Activated CD4-positive, alpha-beta T cell treated with anti-CD3 and anti-CD28 coated beads, Interleukin-2, amount 50 U/mL, for 24 hours (primary cell): ENCODE results near the gene MEIOC.
"Not testable (repeated sequence)": the region's sequence is repeated elsewhere in the genome, so short reads cannot be mapped to it uniquely, and the experiment has no call there.

Source experiments
- DNase-seq, 2 donors: peaks; one replicate each; pipeline ENCODE4 v3.0.0-alpha.2; 2020; ENCODE audit warnings: low read depth in 1 of 2, low spot score in 1 of 2

Gene MEIOC

DNA sequence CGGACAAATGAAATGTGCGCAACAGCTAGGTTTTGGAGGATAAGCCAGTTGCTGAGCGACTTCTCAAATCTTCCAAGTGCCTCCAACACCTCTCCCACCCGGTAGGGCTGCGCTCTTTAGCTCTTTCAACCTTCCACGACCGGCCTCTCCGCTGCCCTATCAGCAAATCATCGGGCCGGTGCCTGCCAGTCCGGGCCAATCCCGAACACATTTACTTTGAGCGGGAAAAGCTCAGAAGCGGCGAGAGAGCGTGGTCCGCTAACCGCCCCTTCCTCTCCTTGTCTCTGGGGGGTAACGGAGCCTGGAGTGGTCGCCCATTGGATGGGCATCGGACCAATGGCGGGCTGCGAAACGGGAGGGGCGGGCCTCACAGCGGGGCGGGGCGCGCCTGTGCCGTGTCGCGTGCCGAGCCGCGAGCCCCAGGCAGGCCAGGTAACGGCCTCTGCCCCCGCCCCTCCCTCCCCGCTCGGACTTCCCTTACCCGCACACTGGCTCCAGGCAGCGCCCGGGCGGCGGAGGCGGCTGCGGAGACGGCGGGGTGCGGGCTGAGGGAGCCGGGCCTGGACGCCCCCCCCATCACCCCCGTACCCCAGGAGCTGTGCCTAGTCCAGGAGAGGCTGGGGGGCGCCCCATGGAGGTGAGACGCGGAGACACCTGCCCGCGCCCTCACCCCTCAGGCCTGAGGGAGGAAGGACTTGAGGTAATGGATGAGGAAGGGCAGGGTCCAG is at the start of gene MEIOC:
Gene MEIOC, plus strand, starts transcription at position 486 of the 728 bp plus-strand sequence. Its CDS starts 146 bp downstream, at position 632.
- peak; percentile 18 to 29 for DNase-seq

DNA sequence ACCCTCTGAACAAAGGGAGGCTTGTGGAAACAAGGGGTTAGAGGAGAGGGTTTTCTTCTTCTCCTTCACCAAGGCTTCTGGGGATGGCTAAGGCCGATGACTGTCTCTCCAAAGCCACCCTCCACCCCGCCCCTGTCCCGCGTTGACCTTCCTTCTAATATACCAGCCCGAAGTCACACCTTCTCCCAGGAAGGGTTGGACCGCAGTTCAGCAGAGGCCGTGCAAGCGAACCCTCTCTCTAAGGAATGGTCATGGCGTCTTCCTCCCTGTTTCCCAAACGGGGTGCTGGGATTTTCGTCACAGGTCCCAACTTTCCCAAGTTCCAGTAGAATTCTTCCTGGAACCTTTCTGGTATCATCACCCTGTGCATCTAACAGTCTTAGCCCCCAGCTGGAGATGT is 49.6 kb upstream of the MEIOC start:
- DNase-seq: no peak

DNA sequence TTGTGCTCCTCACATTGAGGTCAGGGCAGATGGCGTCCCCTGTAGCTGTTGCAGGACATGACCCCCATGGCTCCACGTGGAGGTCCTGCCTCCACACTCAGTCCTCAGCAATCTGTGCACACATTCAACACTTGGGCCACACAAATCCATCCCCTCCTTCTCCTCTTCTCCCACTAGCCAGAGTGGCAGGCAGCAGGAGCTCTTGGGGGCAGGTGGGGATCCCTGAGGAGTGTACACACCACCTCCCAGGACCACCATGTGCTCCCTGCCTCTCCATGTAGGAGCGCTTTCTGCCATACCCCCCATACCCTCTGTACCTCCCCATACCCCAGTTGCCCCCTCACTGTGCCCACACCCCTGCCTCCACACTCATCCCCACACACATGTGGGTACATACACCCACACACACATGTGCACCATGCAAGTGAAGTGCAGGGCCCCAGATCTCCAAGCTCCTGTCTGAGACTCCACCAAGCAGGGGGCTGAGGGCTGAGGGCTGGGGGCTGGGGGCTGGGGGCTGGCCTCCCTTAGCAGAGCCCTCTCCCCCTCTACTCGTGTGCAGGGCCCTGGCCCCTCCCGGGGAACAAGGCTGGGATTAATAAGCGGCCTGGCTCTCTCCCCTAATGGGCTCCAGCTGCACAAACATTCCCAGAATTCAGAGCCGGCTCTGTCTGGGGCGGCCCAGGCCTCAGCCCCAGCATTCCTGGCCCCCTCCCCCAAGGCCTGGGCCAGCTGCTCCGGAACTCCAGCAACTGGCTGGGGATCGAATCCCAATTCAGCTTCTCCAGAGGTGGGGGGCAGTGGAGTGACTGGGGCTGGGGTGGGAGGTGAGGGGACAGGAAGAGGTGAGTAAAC is 48.2 kb upstream of the MEIOC start:
- DNase-seq: no peak

DNA sequence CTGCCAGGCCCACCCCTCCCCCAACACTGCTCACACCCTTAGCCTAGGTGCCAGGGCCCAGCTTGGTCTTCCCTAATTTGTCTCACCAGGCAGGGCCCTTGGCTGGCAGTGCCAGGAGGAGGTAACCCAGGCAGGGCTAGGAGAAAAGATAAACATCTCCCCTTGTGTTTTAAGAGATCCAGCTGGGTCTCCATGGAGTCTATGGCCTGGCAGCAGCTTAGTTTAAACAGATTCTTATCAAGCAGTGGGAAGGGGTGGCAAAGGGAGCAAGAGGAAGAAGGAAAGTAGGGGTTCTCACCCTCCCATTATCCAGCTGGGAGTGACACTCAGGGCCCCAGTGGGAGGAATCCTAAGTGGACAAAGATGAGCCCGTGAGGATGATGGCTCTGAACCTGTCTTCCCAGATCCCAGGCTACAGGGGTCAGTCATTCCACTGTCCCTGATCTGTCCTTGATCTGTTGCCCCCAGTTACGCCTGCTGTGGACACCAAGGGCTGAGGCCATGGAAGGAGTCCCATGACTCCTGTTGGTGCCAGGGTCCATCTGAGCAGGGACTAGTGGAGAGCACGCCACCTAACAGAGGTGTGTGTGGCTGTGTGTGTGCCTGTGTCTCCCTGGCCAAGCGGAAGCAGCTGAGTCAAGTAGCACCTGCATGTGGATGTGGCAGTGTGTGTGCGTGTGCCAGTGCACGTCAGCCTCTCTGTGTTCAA is 47.4 kb upstream of the MEIOC start:
- no peak for DNase-seq

DNA sequence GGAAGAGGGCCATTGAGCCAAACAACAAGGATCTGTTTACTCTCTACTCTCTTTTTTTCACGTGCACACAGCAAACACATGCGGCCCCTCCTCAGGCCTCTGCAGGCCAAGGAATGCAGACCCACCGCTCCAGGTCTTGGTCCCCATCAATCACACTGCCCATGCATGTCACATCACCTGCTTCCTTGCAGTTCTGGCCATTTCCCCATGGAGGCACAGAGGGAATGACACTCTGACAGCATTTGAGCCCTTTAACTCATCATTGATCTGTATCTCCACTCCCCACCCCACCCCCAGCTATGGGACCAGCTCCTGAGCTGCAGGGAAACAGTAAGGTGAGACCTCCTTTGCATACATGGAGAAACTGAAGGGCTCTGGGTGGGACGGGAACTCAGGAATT is 45.9 kb upstream of the MEIOC start:
- no peak for DNase-seq

DNA sequence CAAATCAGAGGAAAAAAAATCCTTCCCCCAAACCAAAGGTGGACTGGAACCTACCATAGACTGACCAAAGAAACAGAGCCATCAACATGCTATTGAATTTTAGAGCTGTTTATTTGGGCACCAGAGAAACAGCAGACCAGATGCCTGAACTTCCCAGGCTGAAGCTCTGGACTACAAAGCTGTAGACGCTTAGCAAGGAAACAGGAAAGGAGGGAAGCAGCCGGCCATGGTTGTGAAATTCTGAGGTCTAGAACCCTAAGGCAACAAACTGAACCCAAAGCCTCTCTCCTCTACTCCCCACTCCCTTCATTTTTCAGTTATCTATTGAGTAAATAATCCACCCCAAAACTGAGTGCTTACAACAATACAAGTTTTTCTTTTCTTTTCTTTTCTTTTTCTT is 45.4 kb upstream of the MEIOC start:
- no peak for DNase-seq

DNA sequence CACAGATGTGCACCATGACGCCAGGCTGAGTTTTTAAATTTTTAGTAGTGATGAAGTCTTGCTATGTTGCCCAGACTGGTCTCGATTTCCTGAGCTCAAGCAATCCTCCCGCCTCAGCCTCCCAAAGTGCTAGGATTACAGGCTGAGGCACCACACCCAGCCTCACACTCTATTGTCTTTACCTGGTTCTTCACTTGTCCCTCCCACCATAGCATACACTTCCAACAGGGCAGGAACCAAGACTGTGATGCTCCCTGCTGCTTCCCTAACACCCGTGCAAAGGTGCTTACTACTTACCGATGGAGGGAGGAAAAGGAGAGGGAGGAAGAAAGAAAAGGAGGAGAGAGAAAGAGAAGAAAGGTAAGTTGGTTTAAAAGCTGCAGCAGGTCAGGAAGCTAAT is 41.4 kb upstream of the MEIOC start:
- no peak for DNase-seq

DNA sequence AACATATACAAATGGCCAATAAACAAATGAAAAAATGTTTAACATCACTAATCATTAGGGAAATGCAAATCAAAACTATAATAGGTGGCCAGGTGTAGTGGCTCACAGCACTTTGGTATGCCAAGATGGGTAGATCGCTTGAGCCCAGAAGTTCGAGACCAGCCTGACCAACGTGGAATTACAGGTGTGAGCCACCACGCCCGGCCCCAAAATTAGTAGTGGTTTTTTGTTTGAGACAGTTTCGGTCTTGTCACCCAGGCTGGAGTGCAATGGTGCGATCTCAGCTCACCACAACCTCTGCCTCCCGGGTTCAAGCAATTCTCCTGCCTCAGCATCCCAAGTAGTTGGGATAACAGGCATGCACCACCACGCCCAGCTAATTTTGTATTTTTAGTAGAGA is 37.6 kb upstream of the MEIOC start:
- DNase-seq: not testable (repeated sequence)

DNA sequence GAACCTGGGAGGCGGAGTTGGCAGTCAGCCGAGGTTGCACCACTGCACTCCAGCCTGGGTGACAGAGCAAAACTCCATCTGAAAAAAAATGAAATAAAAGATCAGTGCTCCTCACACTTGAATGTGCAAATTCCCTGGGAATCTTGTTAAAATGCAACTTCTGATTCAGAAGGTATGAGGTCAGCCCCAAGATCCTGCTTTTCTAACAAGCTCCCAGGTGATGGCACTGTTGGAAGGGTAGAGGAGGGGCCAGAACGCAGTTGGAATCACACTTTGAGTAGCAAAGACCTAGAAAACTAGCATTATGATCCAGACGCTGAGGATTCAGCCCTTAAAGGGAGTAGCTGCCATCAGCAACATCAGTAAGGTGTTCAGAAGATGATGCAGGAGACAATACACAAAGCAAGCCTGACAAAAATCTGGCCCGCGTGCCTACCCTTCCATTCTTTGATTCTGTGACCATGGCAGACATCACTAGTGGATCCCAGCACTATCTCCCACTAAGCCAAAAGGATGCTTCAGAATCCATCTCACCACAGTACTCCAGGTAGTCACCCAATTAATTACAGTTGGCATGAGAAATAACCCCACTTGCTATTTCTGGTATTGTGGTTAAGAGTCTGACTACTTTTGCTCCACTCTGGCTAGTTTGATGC is 33.1 kb upstream of the MEIOC start:
- DNase-seq: no peak

DNA sequence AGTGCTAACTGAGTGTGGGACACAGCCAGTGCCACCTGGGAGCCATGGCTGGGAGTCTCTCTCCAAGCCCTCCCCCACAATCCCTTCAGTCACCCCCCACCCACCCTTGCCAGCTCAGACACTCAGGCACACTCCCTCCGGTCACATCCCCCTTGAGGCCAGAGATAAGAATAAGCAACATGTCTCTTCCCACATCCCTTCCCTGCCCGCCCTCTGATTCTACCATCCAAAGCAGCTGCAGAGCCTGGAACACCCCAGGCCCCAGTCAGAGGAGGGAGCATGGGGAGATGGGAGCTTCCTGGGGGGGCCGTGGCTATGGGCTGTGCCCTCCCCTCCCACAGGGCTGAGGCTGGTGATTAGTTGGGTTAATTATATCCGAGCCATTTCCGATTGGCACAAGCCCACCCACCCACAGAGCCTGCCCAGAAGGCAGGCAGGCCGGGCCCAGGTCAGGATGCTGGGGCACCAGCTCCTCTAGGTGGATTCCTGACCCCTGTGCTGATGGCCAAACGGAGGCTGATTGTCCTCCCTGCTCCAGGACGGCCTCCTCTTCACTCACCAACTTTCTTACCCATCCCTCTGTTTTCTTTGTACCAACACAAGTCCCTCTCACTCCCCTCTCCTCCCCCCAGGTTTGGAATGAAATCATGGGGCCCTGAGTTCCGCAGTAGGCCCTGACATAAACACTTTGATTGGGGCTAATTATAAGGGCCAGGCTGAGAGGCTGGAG is 28.6 kb upstream of the MEIOC start:
- DNase-seq: no peak

DNA sequence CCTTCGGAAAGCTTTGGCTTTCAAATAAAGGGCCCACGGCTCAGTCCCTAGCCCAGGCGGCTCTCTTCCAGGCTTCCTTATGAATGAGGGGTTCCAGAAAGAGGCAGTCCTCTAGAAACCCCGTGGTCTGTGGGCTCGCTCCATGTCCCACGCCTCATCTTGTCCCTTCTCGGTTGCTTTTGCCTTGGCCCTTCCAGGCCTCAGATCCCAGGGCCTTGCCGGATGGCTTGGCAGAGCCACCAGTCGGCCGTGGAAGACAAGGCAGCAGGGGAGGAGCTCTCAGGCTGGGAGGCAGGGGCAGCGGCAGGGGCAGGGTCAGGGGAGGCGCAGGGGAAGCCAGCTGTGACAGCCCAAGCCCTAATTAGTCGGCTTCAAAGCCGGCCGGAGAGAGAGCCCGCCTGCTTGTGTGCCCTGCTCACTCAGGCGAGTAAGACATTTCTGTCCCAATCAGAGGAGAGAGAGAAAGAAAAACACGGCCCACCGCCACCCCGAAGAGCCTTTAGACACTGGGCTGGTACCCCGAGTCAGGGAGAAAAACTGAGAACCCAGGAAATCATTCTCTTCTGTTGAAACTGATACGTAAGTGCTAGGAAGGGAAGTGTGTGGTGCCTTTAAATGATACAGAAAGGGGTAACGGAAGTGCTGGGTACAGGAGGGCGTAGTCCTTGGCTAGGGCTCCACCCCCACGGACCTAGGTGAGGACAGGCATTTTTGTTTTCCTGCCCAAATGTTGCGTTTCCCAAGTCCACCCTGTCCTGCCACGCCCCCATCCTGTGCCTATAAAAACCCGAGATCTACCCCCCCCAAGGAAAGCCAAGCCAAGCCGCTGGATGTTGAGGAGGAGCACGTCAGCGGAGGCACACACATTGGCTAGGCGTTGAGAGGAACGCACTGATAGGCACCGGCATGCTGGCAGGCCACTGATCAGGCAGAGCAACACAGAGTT is 27.8 kb upstream of the MEIOC start:
- no peak for DNase-seq

DNA sequence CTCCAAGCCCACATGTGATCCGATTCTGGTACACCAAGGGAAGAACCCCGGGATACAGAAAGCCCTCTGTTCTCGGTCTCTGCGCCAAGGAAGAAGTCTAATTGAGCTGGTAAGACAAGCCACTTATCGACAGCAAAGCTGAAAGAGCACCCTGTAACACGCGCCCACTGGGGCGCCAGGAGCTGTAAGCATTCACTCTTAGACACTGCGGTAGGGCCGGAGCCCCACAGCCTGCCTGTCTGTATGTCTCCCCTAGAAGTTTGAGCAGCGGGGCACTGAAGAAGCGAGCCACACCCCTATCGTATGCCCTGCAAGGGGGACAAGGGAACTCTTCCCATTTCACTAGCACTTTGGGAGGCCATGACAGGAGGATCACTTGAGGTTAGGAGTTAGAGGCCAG is 27.0 kb upstream of the MEIOC start:
- DNase-seq: no peak

DNA sequence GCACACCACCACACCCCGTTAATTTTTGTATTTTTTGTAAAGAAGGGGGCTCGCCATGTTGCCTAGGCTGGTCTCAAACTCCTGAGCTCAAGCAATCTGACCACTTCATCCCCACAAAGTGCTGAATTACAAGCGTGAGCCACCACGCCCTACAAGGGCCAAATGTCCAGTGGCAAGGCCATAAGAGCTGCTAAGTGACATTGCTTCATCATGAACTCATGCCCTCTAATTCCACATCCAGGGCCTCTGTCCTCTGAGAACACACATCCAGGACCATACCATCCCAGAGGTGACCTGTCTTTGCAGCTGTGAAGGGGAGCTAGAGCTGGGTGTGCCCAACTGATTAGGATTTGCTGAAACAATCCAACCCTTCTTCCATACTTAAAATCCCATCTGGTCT is 25.6 kb upstream of the MEIOC start:
- no peak for DNase-seq

DNA sequence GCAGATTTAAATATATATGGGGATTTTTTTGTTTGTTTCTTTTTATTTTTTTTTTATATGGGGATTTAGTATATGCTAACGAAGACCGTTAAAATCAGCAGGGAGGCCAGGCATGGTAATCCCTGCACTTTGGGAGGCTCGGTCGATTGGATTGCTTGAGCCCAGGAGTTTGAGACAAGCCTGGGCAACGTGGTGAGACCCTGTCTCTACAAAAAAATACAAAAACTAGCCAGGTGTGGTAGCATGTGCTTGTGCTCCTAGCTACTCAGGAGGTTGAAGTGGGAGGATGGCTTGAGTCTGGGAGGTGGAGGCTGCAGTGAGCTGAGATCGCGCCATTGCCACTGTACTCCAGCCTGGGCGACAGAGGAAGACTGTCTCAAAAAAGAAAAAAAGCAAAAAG is 22.3 kb upstream of the MEIOC start:
- no peak for DNase-seq

DNA sequence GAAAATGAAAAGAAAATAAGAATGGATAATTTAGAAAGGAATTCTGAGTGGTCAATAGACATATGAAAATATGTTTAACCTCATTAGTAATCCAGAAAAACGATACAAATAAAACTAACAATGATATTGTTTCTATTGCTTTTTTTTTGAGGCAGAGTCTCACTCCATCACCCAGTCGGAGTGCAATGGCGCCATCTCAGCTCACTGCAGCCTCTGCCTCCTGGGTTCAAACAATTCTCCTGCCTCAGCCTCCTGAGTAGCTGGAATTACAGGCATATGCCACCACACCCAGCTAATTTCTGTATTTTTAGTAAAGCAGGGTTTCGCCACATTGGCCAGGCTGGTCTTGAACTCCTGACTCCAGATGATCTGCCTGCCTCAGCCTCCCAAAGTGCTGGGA is 21.9 kb upstream of the MEIOC start:
- not testable (repeated sequence) for DNase-seq

DNA sequence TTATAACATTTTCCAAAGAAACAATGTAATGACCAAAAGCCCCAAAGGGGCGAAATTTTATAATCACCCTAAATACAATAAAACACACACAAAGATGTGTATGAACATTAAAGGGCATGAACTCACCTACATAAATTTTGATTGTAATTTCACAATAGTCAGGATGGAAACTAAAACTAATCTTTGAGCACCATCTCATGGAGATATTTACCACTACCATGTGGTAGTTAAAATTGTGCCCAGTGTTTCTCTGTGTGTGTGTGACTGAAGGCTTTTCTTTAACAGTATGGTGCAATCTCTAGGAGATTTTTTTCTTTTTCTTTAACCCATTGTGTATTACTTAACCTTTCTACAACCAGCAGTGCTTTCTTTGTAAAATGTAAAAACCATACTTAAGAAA is 19.7 kb upstream of the MEIOC start:
- DNase-seq: no peak

DNA sequence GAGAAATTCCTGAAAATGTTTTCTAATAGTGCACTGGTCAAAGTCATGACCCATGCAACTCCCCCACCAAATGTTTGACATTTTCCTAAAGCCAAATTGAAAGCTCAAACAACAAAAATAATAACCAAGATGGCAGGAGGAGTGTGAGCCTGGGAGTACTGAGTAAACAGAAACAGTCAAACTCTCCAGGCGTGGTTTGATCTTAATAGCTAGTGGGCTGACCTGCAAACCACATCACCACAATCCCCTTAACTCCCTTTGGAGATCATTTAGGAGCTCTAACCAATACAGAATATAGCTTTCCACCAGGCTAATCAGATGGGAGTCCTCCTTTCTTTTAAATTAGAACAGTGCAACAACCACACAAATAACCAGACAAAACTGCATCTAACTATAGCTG is 19.2 kb upstream of the MEIOC start:
- DNase-seq: no peak

DNA sequence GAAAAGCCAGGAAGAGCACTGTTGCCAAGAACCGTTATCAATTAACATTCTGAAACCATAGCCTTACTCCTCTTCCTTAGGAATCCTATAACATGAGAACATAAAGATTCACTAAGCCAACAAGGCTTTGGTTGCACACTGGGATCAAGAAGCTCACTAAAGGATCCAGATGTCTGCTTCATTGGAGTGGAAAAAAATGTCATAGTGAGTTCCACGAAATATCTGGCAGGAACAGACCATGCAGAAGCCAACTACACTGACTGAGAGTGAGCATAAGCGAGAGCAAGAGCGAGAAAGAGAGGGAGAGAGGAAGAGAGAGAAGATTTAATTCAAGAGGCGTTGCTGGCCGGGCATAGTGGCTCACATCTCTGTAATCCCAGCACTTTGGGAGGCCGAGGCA is 13.4 kb upstream of the MEIOC start:
- DNase-seq: no peak

DNA sequence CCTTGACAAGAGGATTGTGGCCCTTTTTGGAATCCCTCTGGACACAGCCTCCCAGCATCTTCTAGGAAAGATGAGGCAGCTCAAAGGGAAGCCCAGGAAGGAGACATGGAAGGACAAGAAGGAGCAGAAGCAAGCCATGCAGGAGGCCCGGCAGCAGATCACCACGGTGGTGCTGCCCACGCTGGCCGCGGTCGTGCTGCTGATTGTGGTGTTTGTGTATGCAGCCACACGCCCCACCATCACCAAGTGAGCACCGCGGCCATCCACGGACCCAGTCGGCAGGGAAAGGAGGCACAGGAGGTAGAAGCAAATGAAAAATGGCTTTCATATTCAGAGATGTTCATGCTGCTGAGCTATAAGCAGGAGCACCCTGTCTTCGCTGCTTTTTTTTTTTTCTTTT is 10.9 kb upstream of the MEIOC start:
- DNase-seq: no peak

DNA sequence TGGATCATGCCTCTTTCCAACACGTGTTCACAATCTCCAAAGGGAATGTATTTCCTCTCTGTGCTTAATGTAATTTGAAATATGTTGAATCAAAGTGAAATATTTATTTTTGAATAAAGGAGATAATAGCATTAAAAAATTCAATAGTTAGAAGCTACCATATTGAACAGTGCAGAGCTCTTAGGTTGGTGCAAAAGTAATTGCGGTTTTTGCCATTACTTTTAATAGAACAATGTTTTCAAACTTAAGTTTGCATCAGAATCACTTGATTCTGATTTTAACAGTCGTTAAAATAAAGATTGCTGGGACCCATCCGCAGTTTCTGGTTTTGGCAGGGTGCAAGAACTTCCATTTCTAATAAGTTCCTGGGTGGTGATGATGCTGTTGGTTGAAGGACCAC is 10.0 kb upstream of the MEIOC start:
- no peak for DNase-seq
